NCI-H146 (cell line): ENCODE measurements around the gene SYTL5.

Experiments
- DNase-seq: peaks from one replicate; lab custom pipeline; 2025; lab: John Stamatoyannopoulos, UW

SYTL5 gene

GRCh38 chrX:38028300-38028699, 21.9 kb downstream of the SYTL5 start:
- DNase-seq = no peak

GRCh38 chrX:38036466-38036865, 30.1 kb downstream of the SYTL5 start:
- DNase-seq = no peak

GRCh38 chrX:38038501-38038900, 32.1 kb downstream of the SYTL5 start:
- no peak for DNase-seq

GRCh38 chrX:38041237-38041636, 34.9 kb downstream of the SYTL5 start:
- no peak for DNase-seq

GRCh38 chrX:38044701-38045100, 38.3 kb downstream of the SYTL5 start:
- DNase-seq = no peak

GRCh38 chrX:38045538-38046096, 39.3 kb downstream of the SYTL5 start:
- no peak for DNase-seq

GRCh38 chrX:38048886-38049285, 42.5 kb downstream of the SYTL5 start:
- DNase-seq = no peak

- no peak for DNase-seq
These were observed 44.5 kb downstream of the SYTL5 start for GRCh38 chrX:38050806-38051205.

- no peak for DNase-seq
These were observed 45.7 kb downstream of the SYTL5 start for GRCh38 chrX:38052096-38052495.

- DNase-seq = no peak
These were observed 49.0 kb downstream of the SYTL5 start for GRCh38 chrX:38055170-38055847.

GRCh38 chrX:38060331-38060878, 54.1 kb downstream of the SYTL5 start:
- DNase-seq = no peak

- DNase-seq = no peak
These were observed 55.0 kb downstream of the SYTL5 start for GRCh38 chrX:38061335-38061734.

- no peak for DNase-seq
These were observed 60.6 kb downstream of the SYTL5 start for GRCh38 chrX:38066934-38067333.

- DNase-seq = no peak
These were observed 62.9 kb downstream of the SYTL5 start for GRCh38 chrX:38069273-38069672.

- no peak for DNase-seq
These were observed 63.6 kb downstream of the SYTL5 start for GRCh38 chrX:38069991-38070390.

- DNase-seq = no peak
These were observed 73.1 kb downstream of the SYTL5 start for GRCh38 chrX:38079463-38079862.

- DNase-seq = no peak
These were observed 74.5 kb downstream of the SYTL5 start for GRCh38 chrX:38080808-38081207.

GRCh38 chrX:38081909-38082308, 75.6 kb downstream of the SYTL5 start:
- DNase-seq = no peak

- DNase-seq = no peak
These were observed 76.0 kb downstream of the SYTL5 start for GRCh38 chrX:38082309-38082708.

GRCh38 chrX:38085813-38086212, 79.5 kb downstream of the SYTL5 start:
- DNase-seq = no peak

GRCh38 chrX:38086451-38087215, 80.3 kb downstream of the SYTL5 start:
- no peak for DNase-seq

GRCh38 chrX:38087594-38087993, 81.2 kb downstream of the SYTL5 start:
- DNase-seq = no peak
